IMR-90 (cell line): ENCODE measurements around the gene ATP2B2. TPM values are rescaled to one million over a fixed set of nuclear protein-coding genes. Genes with fewer than 3 reads are reported as not detected.

Source experiments
- ATAC-seq: fragments of 200-7000 bp; cut with Tn5 transposase; 2 replicates; pipeline ENCODE4 v1.9.1; 2020; ENCODE audit warnings: low read depth, mild to moderate bottlenecking, moderate library complexity
- BruUV-seq: library from RNA; stranded (reverse); fragments of 400-500 nt; replicated peaks from 2 replicates; lab custom pipeline; 2021; lab: Mats Ljungman, UMichigan
- CTCF ChIA-PET: fragments of 300-600 bp; formaldehyde crosslinking; extraction: SDS; loops from one replicate; lab custom pipeline; 2021; ENCODE audit warnings: antibody characterized with exemption; lab: Yijun Ruan, JAX
- POLR2A ChIA-PET: fragments of 300-600 bp; sonication (Branson Sonifier 250); formaldehyde crosslinking; loops from one replicate; lab custom pipeline; 2022; ENCODE audit warnings: antibody characterized with exemption; ENCODE audit not compliant: unreplicated experiment; lab: Charles Lee
- DNase-seq: peaks from one replicate; pipeline ENCODE4 v3.0.0; 2013
- H2AFZ ChIP-seq: replicated peaks from 2 replicates; pipeline ENCODE3; 2013; ENCODE audit warnings: low read length, mild to moderate bottlenecking; ENCODE audit not compliant: poor library complexity
- H2AK5ac ChIP-seq: 2 replicates; pipeline ENCODE4 v1.6.1; 2013; ENCODE audit warnings: low read depth, low read length, inconsistent platforms
- H2AK9ac ChIP-seq: replicated peaks from 2 replicates; pipeline ENCODE3; 2013; ENCODE audit warnings: mild to moderate bottlenecking, low read depth, low read length, moderate library complexity; ENCODE audit not compliant: poor library complexity
- H2BK120ac ChIP-seq: 2 replicates; pipeline ENCODE4 v1.6.1; 2013; ENCODE audit warnings: low read depth, low read length, inconsistent platforms
- H2BK15ac ChIP-seq: 3 replicates; pipeline ENCODE4 v1.6.1; 2013; ENCODE audit warnings: low read depth, low read length, inconsistent platforms
- H2BK20ac ChIP-seq: 2 replicates; pipeline ENCODE4 v1.6.1; 2013; ENCODE audit warnings: low read depth, mild to moderate bottlenecking, inconsistent platforms, low read length, moderate library complexity
- H2BK5ac ChIP-seq: 2 replicates; pipeline ENCODE4 v1.6.1; 2013; ENCODE audit warnings: mild to moderate bottlenecking, low read depth, low read length, inconsistent platforms; ENCODE audit not compliant: poor library complexity, severe bottlenecking
- H3K14ac ChIP-seq: replicated peaks from 2 replicates; pipeline ENCODE4 v1.6.1; 2013; ENCODE audit warnings: low read depth, low read length, inconsistent platforms
- H3K18ac ChIP-seq: 2 replicates; pipeline ENCODE4 v1.6.1; 2013; ENCODE audit warnings: low read depth, low read length, control low read depth
- H3K23ac ChIP-seq: 2 replicates; pipeline ENCODE4 v1.6.1; 2013; ENCODE audit warnings: low read depth, low read length, inconsistent platforms
- H3K27ac ChIP-seq: 2 replicates; pipeline ENCODE4 v1.5.1; 2013; ENCODE audit warnings: mild to moderate bottlenecking, control low read depth, low read length; ENCODE audit not compliant: insufficient read depth
- H3K27me3 ChIP-seq: 2 replicates; pipeline ENCODE4 v1.6.1; 2013; ENCODE audit warnings: low read length; ENCODE audit not compliant: control insufficient read depth, insufficient read depth
- H3K36me3 ChIP-seq: 2 replicates; pipeline ENCODE4 v1.6.1; 2013; ENCODE audit warnings: low read length, mixed read lengths; ENCODE audit not compliant: control insufficient read depth, insufficient read depth
- H3K4ac ChIP-seq: 2 replicates; pipeline ENCODE4 v1.6.1; 2013; ENCODE audit warnings: low read depth, low read length, inconsistent platforms
- H3K4me1 ChIP-seq: 2 replicates; pipeline ENCODE4 v1.6.1; 2013; ENCODE audit warnings: low read length, mixed read lengths; ENCODE audit not compliant: control insufficient read depth, insufficient read depth
- H3K4me2 ChIP-seq: 2 replicates; pipeline ENCODE4 v1.6.1; 2013; ENCODE audit warnings: low read depth, mild to moderate bottlenecking, control low read depth, low read length, moderate library complexity
- H3K4me3 ChIP-seq: 2 replicates; pipeline ENCODE4 v1.5.1; 2013; ENCODE audit warnings: low read depth, mild to moderate bottlenecking, control low read depth, low read length, moderate library complexity; ENCODE audit not compliant: insufficient read depth
- H3K56ac ChIP-seq: 2 replicates; pipeline ENCODE4 v1.6.1; 2013; ENCODE audit warnings: low read length, inconsistent platforms; ENCODE audit not compliant: insufficient read depth; ENCODE audit errors: extremely low read depth
- H3K79me1 ChIP-seq, 2 experiments: 2 replicates each; pipeline ENCODE4 v1.6.1; 2013; ENCODE audit warnings: low read length in 2 of 2, inconsistent platforms in 1 of 2, low read depth in 1 of 2
- H3K9ac ChIP-seq: 2 replicates; pipeline ENCODE4 v1.6.1; 2013; ENCODE audit warnings: low read depth, low read length, control low read depth
- H3K9me1 ChIP-seq: 2 replicates; pipeline ENCODE4 v1.6.1; 2013; ENCODE audit warnings: low read length, inconsistent platforms; ENCODE audit not compliant: insufficient read depth
- H3K9me3 ChIP-seq: 2 replicates; pipeline ENCODE4 v1.6.1; 2013; ENCODE audit warnings: low read length; ENCODE audit not compliant: control insufficient read depth, insufficient read depth
- H4K20me1 ChIP-seq: 2 replicates; pipeline ENCODE4 v1.6.1; 2013; ENCODE audit warnings: low read length, inconsistent platforms; ENCODE audit not compliant: insufficient read depth
- H4K5ac ChIP-seq: 2 replicates; pipeline ENCODE4 v1.6.1; 2013; ENCODE audit warnings: mild to moderate bottlenecking, low read depth, low read length, control low read depth
- H4K8ac ChIP-seq, 2 experiments: 2 replicates each; pipeline ENCODE4 v1.6.1; 2013; ENCODE audit warnings: low read depth in 2 of 2, low read length in 2 of 2, control low read depth in 1 of 2, inconsistent platforms in 1 of 2
- H4K91ac ChIP-seq: 2 replicates; pipeline ENCODE4 v1.6.1; 2013; ENCODE audit warnings: low read depth, low read length, inconsistent platforms; ENCODE audit not compliant: insufficient read depth
- BHLHE40 ChIP-seq: fragments of 150-350 bp; IDR thresholded peaks from 2 replicates; pipeline ENCODE4 v1.6.1; 2016; ENCODE audit warnings: mild to moderate bottlenecking, low read depth, low read length
- CEBPB ChIP-seq: IDR thresholded peaks from 2 replicates; pipeline ENCODE4 v1.6.1; 2012; ENCODE audit warnings: low read depth, low read length, improper control_type of control experiment
- CHD1 ChIP-seq: IDR thresholded peaks from 2 replicates; pipeline ENCODE4 v1.6.1; 2012; ENCODE audit warnings: low read depth, low read length, improper control_type of control experiment
- FOS ChIP-seq: fragments of 150-350 bp; IDR thresholded peaks from 2 replicates; pipeline ENCODE4 v1.6.1; 2016; ENCODE audit warnings: low read depth, low read length
- MAFK ChIP-seq: IDR thresholded peaks from 2 replicates; pipeline ENCODE4 v1.6.1; 2012; ENCODE audit warnings: low read depth, low read length, improper control_type of control experiment
- MAZ ChIP-seq: IDR thresholded peaks from 2 replicates; pipeline ENCODE4 v1.6.1; 2012; ENCODE audit warnings: low read depth, mild to moderate bottlenecking, low read length, improper control_type of control experiment, moderate library complexity, borderline replicate concordance
- MXI1 ChIP-seq: IDR thresholded peaks from 2 replicates; pipeline ENCODE4 v1.6.1; 2012; ENCODE audit warnings: low read depth, mild to moderate bottlenecking, low read length, moderate library complexity, borderline replicate concordance
- NFE2L2 ChIP-seq: fragments of 150-350 bp; IDR thresholded peaks from 2 replicates; pipeline ENCODE4 v1.6.1; 2016; ENCODE audit warnings: low read depth, mild to moderate bottlenecking, low read length
- POLR2A ChIP-seq: IDR thresholded peaks from 2 replicates; pipeline ENCODE4 v1.6.1; 2012; ENCODE audit warnings: mild to moderate bottlenecking, low read depth, low read length
- RAD21 ChIP-seq: IDR thresholded peaks from 2 replicates; pipeline ENCODE4 v1.6.1; 2012; ENCODE audit warnings: low read length, improper control_type of control experiment
- RCOR1 ChIP-seq: IDR thresholded peaks from 2 replicates; pipeline ENCODE4 v1.6.1; 2012; ENCODE audit warnings: mild to moderate bottlenecking, low read length, improper control_type of control experiment; ENCODE audit not compliant: insufficient replicate concordance
- RFX5 ChIP-seq: IDR thresholded peaks from 2 replicates; pipeline ENCODE4 v1.8.0; 2012; ENCODE audit warnings: low read depth, mild to moderate bottlenecking, low read length, moderate library complexity
- SMC3 ChIP-seq: fragments of 150-350 bp; IDR thresholded peaks from 2 replicates; pipeline ENCODE4 v1.6.1; 2016; ENCODE audit warnings: low read depth, mild to moderate bottlenecking, antibody characterized with exemption, low read length, moderate library complexity
- WGBS, 2 experiments: methylation state at CpG; one replicate each; pipeline versions ENCODE4 v1.1.5 to v1.1.7; 2013; ENCODE audit warnings: missing lambda C conversion rate in 2 of 2; ENCODE audit not compliant: insufficient read length in 1 of 2; ENCODE audit errors: extremely low coverage in 2 of 2; 5-methylcytosine and 5-hydroxymethylcytosine counted together
- dilution Hi-C: fragments of 300-500 bp; cut with HindIII; formaldehyde crosslinking; loops from one replicate; pipeline ENCODE4 v1.14.3; 2018; ENCODE audit warnings: low sequenced_read_pairs; ENCODE audit not compliant: unreplicated experiment
- in situ Hi-C: fragments of 300-500 bp; cut with MboI; formaldehyde crosslinking; loops from 3 replicates; pipeline ENCODE4 v1.14.3; 2019; ENCODE audit warnings: low sequenced_read_pairs, inconsistent platforms, mixed read lengths
- intact Hi-C: fragments of 100-400 bp; cut with micrococcal nuclease; formaldehyde crosslinking; loops from 2 replicates; pipeline ENCODE4 v1.10.0; 2022
- polyA plus RNA-seq, 3 experiments: library from polyadenylated mRNA; depleted of rRNA; stranded (reverse); fragments of >200 nt; gene quantifications; 2 replicates each; pipeline ENCODE4 v1.2.3, GENCODE V29; 2012; ENCODE audit warnings: low replicate concordance in 1 of 3
- total RNA-seq: library from RNA; depleted of rRNA; stranded (reverse); fragments of >200 nt; gene quantifications from 2 replicates; pipeline ENCODE4 v1.2.3, GENCODE V29; 2012
- TF ChIP-seq, protein P1 (sequence below): conservative IDR thresholded peaks from 2 replicates; pipeline ENCODE4 v1.5.1; 2012; ENCODE audit warnings: mild to moderate bottlenecking, low read depth, low read length, improper control_type of control experiment
- TF ChIP-seq, protein P2 (sequence below): fragments of 150-350 bp; IDR thresholded peaks from 2 replicates; pipeline ENCODE4 v1.6.1; 2016; ENCODE audit warnings: low read depth, mild to moderate bottlenecking, low read length, moderate library complexity, borderline replicate concordance
- TF ChIP-seq, protein P3 (sequence below): fragments of 150-350 bp; IDR thresholded peaks from 2 replicates; pipeline ENCODE4 v1.6.1; 2017; ENCODE audit warnings: mild to moderate bottlenecking, antibody characterized with exemption, low read length, low read depth

Gene ATP2B2
- total and polyA plus RNA-seq, 2 of the 4 experiments (the other 2 are of a cell fraction): under 0.01 to 0.02 TPM

DNA sequence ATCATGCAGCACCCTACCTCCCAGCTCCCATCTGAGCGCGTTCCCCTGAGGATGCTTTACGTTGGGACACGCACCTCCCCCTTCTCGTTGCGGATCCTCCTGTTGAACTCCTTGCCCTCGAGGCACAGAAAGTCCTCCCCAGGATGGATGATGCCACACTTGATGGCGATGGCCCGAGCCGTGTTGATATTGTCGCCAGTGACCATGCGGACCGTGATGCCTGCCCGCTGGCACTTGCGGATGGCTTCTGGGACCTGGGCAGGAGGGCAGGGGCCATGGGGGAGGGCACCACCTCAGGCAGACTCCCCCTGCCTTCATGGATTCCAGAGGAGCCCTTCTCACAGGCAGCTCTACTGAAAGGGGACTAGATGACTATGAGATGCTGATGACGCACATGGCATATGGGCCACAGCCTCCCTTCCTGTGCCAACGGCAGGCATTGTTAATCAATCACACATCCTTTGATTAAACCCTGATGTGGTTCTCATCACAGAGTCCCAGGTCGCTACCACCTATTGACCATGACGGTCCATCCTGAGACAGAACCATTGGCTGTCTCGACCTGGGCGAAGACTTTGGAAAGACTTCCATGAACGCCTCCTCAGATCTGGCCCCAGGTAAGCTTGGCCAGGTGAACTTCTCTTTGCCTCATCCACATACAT, 154.9 kb downstream of the ATP2B2 start:
- H2AK9ac ChIP-seq: no peak overlapping the region
- H3K9me3 ChIP-seq: no peaks in the 10 kb centered on the region
- CTCF ChIA-PET: no interaction called here
- H2AK5ac ChIP-seq: peak overlapping the region; percentile 57; the same call in 1 of the 2 replicates
- dilution Hi-C loops (no loop called here), intact Hi-C loops (no loop called here), in situ Hi-C loops (no loop called here)
- no peaks in the 10 kb centered on the region for H3K27me3 ChIP-seq
- no TSS peak for BruUV-seq
- H2BK5ac ChIP-seq: no peak overlapping the region
- no peak overlapping the region for H3K27ac ChIP-seq
- peaks cover 24% of the 10 kb centered on the region for H3K9me1 ChIP-seq
- no peak overlapping the region; the same call in 1 of the 2 replicates for H3K4ac ChIP-seq
- H3K79me1 ChIP-seq: no peaks in the 10 kb centered on the region
- no peak overlapping the region for H2BK120ac ChIP-seq
- no peak overlapping the region for H3K56ac ChIP-seq
- peaks cover 28% of the 10 kb centered on the region for H3K4me1 ChIP-seq
- no peak overlapping the region for H4K5ac ChIP-seq
- no peak overlapping the region for H3K4me3 ChIP-seq
- TF ChIP-seq BHLHE40 (no peak), MAZ (no peak), POLR2A (no peak), SMC3 (no peak), MAFK (no peak), RAD21 (no peak), RCOR1 (no peak), MXI1 (no peak), FOS (no peak), CHD1 (no peak), CEBPB (no peak), NFE2L2 (no peak), RFX5 (no peak)
- TF ChIP-seq, protein P1, sequence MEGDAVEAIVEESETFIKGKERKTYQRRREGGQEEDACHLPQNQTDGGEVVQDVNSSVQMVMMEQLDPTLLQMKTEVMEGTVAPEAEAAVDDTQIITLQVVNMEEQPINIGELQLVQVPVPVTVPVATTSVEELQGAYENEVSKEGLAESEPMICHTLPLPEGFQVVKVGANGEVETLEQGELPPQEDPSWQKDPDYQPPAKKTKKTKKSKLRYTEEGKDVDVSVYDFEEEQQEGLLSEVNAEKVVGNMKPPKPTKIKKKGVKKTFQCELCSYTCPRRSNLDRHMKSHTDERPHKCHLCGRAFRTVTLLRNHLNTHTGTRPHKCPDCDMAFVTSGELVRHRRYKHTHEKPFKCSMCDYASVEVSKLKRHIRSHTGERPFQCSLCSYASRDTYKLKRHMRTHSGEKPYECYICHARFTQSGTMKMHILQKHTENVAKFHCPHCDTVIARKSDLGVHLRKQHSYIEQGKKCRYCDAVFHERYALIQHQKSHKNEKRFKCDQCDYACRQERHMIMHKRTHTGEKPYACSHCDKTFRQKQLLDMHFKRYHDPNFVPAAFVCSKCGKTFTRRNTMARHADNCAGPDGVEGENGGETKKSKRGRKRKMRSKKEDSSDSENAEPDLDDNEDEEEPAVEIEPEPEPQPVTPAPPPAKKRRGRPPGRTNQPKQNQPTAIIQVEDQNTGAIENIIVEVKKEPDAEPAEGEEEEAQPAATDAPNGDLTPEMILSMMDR: no peak
- TF ChIP-seq, protein P2, sequence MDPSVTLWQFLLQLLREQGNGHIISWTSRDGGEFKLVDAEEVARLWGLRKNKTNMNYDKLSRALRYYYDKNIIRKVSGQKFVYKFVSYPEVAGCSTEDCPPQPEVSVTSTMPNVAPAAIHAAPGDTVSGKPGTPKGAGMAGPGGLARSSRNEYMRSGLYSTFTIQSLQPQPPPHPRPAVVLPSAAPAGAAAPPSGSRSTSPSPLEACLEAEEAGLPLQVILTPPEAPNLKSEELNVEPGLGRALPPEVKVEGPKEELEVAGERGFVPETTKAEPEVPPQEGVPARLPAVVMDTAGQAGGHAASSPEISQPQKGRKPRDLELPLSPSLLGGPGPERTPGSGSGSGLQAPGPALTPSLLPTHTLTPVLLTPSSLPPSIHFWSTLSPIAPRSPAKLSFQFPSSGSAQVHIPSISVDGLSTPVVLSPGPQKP: no peak
- TF ChIP-seq, protein P3, sequence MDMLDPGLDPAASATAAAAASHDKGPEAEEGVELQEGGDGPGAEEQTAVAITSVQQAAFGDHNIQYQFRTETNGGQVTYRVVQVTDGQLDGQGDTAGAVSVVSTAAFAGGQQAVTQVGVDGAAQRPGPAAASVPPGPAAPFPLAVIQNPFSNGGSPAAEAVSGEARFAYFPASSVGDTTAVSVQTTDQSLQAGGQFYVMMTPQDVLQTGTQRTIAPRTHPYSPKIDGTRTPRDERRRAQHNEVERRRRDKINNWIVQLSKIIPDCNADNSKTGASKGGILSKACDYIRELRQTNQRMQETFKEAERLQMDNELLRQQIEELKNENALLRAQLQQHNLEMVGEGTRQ: no peak
- H3K9ac ChIP-seq: no peak overlapping the region
- H2AFZ ChIP-seq: no peak overlapping the region
- no peak overlapping the region; the same call in 2 of the 3 replicates for H2BK15ac ChIP-seq
- no peak overlapping the region for H3K14ac ChIP-seq
- ATAC-seq: no peak
- 86% methylated on average over 13 of the region's 22 CpGs; no CpG with 5 or more reads in 1 of the 2 experiments for WGBS, 2 experiments
- H4K91ac ChIP-seq: no peak overlapping the region
- POLR2A ChIA-PET: no interaction called here
- H2BK20ac ChIP-seq: no peak overlapping the region; the same call in 1 of the 2 replicates
- no peak overlapping the region for H3K23ac ChIP-seq
- no peak overlapping the region for H3K4me2 ChIP-seq
- no peaks in the 10 kb centered on the region for H4K20me1 ChIP-seq
- no peak for DNase-seq
- no peak overlapping the region for H3K18ac ChIP-seq
- no peaks in the 10 kb centered on the region for H3K36me3 ChIP-seq
- no peak overlapping the region for H4K8ac ChIP-seq
